ENCODE data around the gene KCTD15. TPM values are rescaled to one million over a fixed set of nuclear protein-coding genes. Genes with fewer than 3 reads are reported as not detected.

Gene KCTD15
- polyA plus RNA-seq, 3 donors = 1.6 to 43.2 (median 2.1) TPM

DNA sequence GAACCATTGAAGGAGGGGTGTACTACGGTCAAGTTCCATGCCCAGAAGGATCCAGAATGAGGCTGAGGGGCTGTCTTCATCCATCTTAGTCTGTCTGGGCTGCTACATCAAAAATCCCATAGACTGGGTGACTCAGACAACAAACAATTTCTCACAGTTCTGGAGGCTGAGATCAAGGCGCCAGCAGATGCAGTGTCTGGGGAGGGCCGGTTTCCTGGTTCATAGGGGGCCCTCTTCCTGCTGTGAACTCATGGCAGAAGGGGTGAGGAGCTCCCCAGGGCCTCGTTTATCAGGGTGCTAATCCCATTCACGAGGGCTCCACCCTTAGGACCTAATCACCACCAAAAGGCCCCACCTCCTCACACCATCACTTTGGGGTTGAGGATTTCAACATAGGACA is 14.7 kb upstream of the KCTD15 start:
- intact Hi-C loops (cut with micrococcal nuclease) = no loop called here
- DNase-seq = no peak
- peaks cover 0 to 11% of the 10 kb centered on the region in 2 donors for H3K27me3 ChIP-seq (ENCODE audit: control insufficient read depth in 2 of 2, insufficient read depth in 2 of 2, low read length in 2 of 2)
- no peak overlapping the region for H3K9ac ChIP-seq (ENCODE audit: insufficient read depth, low read length, poor library complexity, severe bottlenecking)
- no peak overlapping the region for H3K4me3 ChIP-seq (replicated peaks in 1 of 3; ENCODE audit: low read depth in 2 of 3, low read length in 3 of 3)
- no peaks in the 10 kb centered on the region for H3K79me2 ChIP-seq (ENCODE audit: insufficient read depth, low read length)
- H3K9me3 Mint-ChIP-seq = peaks cover 0 to 5% (median 3%) of the 10 kb centered on the region in 7 donors
- peaks cover 18 to 34% (median 22%) of the 10 kb centered on the region in 3 donors for H3K27me3 Mint-ChIP-seq (ENCODE audit: low read depth in 3 of 3)
- no peaks in the 10 kb centered on the region for H3K36me3 ChIP-seq (replicated peaks in 1 of 2; ENCODE audit: control insufficient read depth in 1 of 2, insufficient read depth in 2 of 2, low read length in 2 of 2)
- H3K36me3 Mint-ChIP-seq = no peaks in the 10 kb centered on the region
- H3K4me2 ChIP-seq (replicated peaks; ENCODE audit: extremely low read depth, low read length, poor library complexity, severe bottlenecking) = no peak overlapping the region
- TF ChIP-seq, protein P1, sequence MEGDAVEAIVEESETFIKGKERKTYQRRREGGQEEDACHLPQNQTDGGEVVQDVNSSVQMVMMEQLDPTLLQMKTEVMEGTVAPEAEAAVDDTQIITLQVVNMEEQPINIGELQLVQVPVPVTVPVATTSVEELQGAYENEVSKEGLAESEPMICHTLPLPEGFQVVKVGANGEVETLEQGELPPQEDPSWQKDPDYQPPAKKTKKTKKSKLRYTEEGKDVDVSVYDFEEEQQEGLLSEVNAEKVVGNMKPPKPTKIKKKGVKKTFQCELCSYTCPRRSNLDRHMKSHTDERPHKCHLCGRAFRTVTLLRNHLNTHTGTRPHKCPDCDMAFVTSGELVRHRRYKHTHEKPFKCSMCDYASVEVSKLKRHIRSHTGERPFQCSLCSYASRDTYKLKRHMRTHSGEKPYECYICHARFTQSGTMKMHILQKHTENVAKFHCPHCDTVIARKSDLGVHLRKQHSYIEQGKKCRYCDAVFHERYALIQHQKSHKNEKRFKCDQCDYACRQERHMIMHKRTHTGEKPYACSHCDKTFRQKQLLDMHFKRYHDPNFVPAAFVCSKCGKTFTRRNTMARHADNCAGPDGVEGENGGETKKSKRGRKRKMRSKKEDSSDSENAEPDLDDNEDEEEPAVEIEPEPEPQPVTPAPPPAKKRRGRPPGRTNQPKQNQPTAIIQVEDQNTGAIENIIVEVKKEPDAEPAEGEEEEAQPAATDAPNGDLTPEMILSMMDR (IDR thresholded peaks at IDR 0.05) = no peak
- no peaks in the 10 kb centered on the region for H3K9me3 ChIP-seq (replicated peaks in 1 of 2; ENCODE audit: control insufficient read depth in 1 of 2, insufficient read depth in 1 of 2, low read length in 2 of 2)
- no peak overlapping the region for H2AFZ ChIP-seq (ENCODE audit: insufficient read depth, low read depth, low read length, poor library complexity, severe bottlenecking)
- no peaks in the 10 kb centered on the region for H4K20me1 ChIP-seq (ENCODE audit: insufficient read depth, low read length)
- H3K4me3 Mint-ChIP-seq = no peak overlapping the region
- H3K27ac ChIP-seq (ENCODE audit: low read depth in 1 of 2, low read length in 2 of 2) = no peak overlapping the region
- H3K4me1 Mint-ChIP-seq = peaks cover 3% of the 10 kb centered on the region
- WGBS (ENCODE audit: insufficient coverage) = 100% methylated on average over 1 of the region's 5 CpGs
- H3K27ac Mint-ChIP-seq = no peak overlapping the region
- no peaks in the 10 kb centered on the region for H3K4me1 ChIP-seq (ENCODE audit: control insufficient read depth in 1 of 2, insufficient read depth in 2 of 2, low read length in 2 of 2)

- Histone ChIP-seq H3K9me3 (replicated peaks in 1 of 2; ENCODE audit: control insufficient read depth in 1 of 2, insufficient read depth in 1 of 2, low read length in 2 of 2) (no peaks in the 10 kb centered on the region), H3K79me2 (ENCODE audit: insufficient read depth, low read length) (no peaks in the 10 kb centered on the region), H3K27me3 (ENCODE audit: control insufficient read depth in 2 of 2, insufficient read depth in 2 of 2, low read length in 2 of 2) (peaks cover 0 to under 1% of the 10 kb centered on the region in 2 donors), H3K4me1 (ENCODE audit: control insufficient read depth in 1 of 2, insufficient read depth in 2 of 2, low read length in 2 of 2) (no peaks in the 10 kb centered on the region), H3K9ac (ENCODE audit: insufficient read depth, low read length, poor library complexity, severe bottlenecking) (no peak overlapping the region), H4K20me1 (ENCODE audit: insufficient read depth, low read length) (no peaks in the 10 kb centered on the region), H3K36me3 (replicated peaks in 1 of 2; ENCODE audit: control insufficient read depth in 1 of 2, insufficient read depth in 2 of 2, low read length in 2 of 2) (no peaks in the 10 kb centered on the region), H3K4me2 (replicated peaks; ENCODE audit: extremely low read depth, low read length, poor library complexity, severe bottlenecking) (no peak overlapping the region), H3K27ac (ENCODE audit: low read depth in 1 of 2, low read length in 2 of 2) (no peak overlapping the region), H2AFZ (ENCODE audit: insufficient read depth, low read depth, low read length, poor library complexity, severe bottlenecking) (no peak overlapping the region), H3K4me3 (replicated peaks in 1 of 3; ENCODE audit: low read depth in 2 of 3, low read length in 3 of 3) (no peak overlapping the region)
- Mint-ChIP-seq H3K27ac (no peak overlapping the region), H3K36me3 (no peaks in the 10 kb centered on the region), H3K4me1 (no peaks in the 10 kb centered on the region), H3K27me3 (ENCODE audit: low read depth in 3 of 3) (peaks cover 11 to 25% (median 12%) of the 10 kb centered on the region in 3 donors), H3K9me3 (peaks cover 0 to 3% (median 2%) of the 10 kb centered on the region in 7 donors), H3K4me3 (no peak overlapping the region)
- DNase-seq = no peak
- intact Hi-C loops (cut with micrococcal nuclease) = no loop called here
- WGBS (ENCODE audit: insufficient coverage) = 94% methylated on average over 5 of the region's 5 CpGs
- TF ChIP-seq, protein P1 (IDR thresholded peaks at IDR 0.05) = no peak
Observed at GRCh38 chr19:33784432-33784831, 12.2 kb upstream of the KCTD15 start.
